SK-N-SH treated with all-trans-retinoic acid at 6 μM for 48 hours (cell line): ENCODE measurements around the gene HIVEP3.

Experiments used
- ATAC-seq: fragments of 200-7000 bp; cut with Tn5 transposase; 3 replicates; pipeline ENCODE4 v1.9.1; 2020; ENCODE audit warnings: mild to moderate bottlenecking, moderate library complexity
- ARNTL ChIP-seq: fragments of 450-650 bp; formaldehyde crosslinking; IDR thresholded peaks from 2 replicates; pipeline ENCODE4 v1.5.0; 2020; ENCODE audit warnings: low read depth, mild to moderate bottlenecking, moderate library complexity, borderline replicate concordance
- BACH2 ChIP-seq: fragments of 250-450 bp; sonication (Bioruptor Pico); IDR thresholded peaks from 2 replicates; pipeline ENCODE4 v1.9.0; 2021; ENCODE audit warnings: mild to moderate bottlenecking, borderline replicate concordance
- CSDC2 ChIP-seq: fragments of 250-450 bp; sonication (Bioruptor Pico); IDR thresholded peaks from 2 replicates; pipeline ENCODE4 v1.5.0; 2020; ENCODE audit warnings: mild to moderate bottlenecking, moderate library complexity
- ESRRG ChIP-seq: fragments of 250-450 bp; sonication (Bioruptor Pico); IDR thresholded peaks from 2 replicates; pipeline ENCODE4 v1.6.1; 2021; ENCODE audit warnings: mild to moderate bottlenecking
- GLIS3 ChIP-seq: fragments of 250-450 bp; sonication (Bioruptor Pico); IDR thresholded peaks from 2 replicates; pipeline ENCODE4 v1.5.0; 2020; ENCODE audit warnings: mild to moderate bottlenecking, moderate library complexity
- ISL1 ChIP-seq: fragments of 250-450 bp; sonication (Bioruptor Pico); IDR thresholded peaks from 2 replicates; pipeline ENCODE4 v2.1.2; 2022; ENCODE audit warnings: mild to moderate bottlenecking, moderate library complexity
- OSR1 ChIP-seq: fragments of 250-450 bp; sonication (Bioruptor Pico); IDR thresholded peaks from 2 replicates; pipeline ENCODE4 v1.8.0; 2022; ENCODE audit warnings: moderate library complexity, mild to moderate bottlenecking, inconsistent platforms
- PPARA ChIP-seq: fragments of 250-450 bp; sonication (Bioruptor Pico); IDR thresholded peaks from 2 replicates; pipeline ENCODE4 v1.5.0; 2020; ENCODE audit warnings: mild to moderate bottlenecking, borderline replicate concordance
- RARB ChIP-seq: fragments of 250-450 bp; sonication (Bioruptor Pico); IDR thresholded peaks from 2 replicates; pipeline ENCODE4 v1.8.0; 2021; ENCODE audit warnings: mild to moderate bottlenecking, moderate library complexity
- SNAI2 ChIP-seq: fragments of 250-450 bp; sonication (Bioruptor Pico); IDR thresholded peaks from 2 replicates; pipeline ENCODE4 v1.5.0; 2020; ENCODE audit warnings: mild to moderate bottlenecking, moderate library complexity
- TCF4 ChIP-seq: fragments of 250-450 bp; sonication (Bioruptor Pico); IDR thresholded peaks from 2 replicates; pipeline ENCODE4 v1.8.0; 2021; ENCODE audit warnings: mild to moderate bottlenecking, moderate library complexity, borderline replicate concordance
- TOX ChIP-seq: fragments of 250-450 bp; sonication (Bioruptor Pico); IDR thresholded peaks from 2 replicates; pipeline ENCODE4 v1.8.0; 2021; ENCODE audit warnings: mild to moderate bottlenecking, moderate library complexity, borderline replicate concordance
- ZC3H10 ChIP-seq: fragments of 250-450 bp; sonication (Bioruptor Pico); IDR thresholded peaks from 2 replicates; pipeline ENCODE4 v1.5.1; 2021; ENCODE audit warnings: mild to moderate bottlenecking, moderate library complexity
- ZFP3 ChIP-seq: fragments of 250-450 bp; sonication (Bioruptor Pico); IDR thresholded peaks from 2 replicates; pipeline ENCODE4 v1.5.0; 2020; ENCODE audit warnings: mild to moderate bottlenecking, moderate library complexity
- ZFP30 ChIP-seq: fragments of 450-650 bp; formaldehyde crosslinking; IDR thresholded peaks from 2 replicates; pipeline ENCODE4 v1.5.0; 2022; ENCODE audit warnings: mild to moderate bottlenecking, moderate library complexity
- ZNF8 ChIP-seq: fragments of 450-650 bp; formaldehyde crosslinking; IDR thresholded peaks from 2 replicates; pipeline ENCODE4 v1.5.0; 2020; ENCODE audit warnings: mild to moderate bottlenecking, moderate library complexity
- TF ChIP-seq, protein P1 (sequence below): fragments of 250-450 bp; sonication (Bioruptor Pico); IDR thresholded peaks from 2 replicates; pipeline ENCODE4 v1.8.0; 2021; ENCODE audit warnings: low read depth, mild to moderate bottlenecking, moderate library complexity, borderline replicate concordance
- TF ChIP-seq, protein P2 (sequence below): fragments of 250-450 bp; sonication (Bioruptor Pico); IDR thresholded peaks from 2 replicates; pipeline ENCODE4 v1.5.0; 2020; ENCODE audit warnings: mild to moderate bottlenecking, moderate library complexity
- TF ChIP-seq, protein P3 (sequence below): fragments of 250-450 bp; sonication (Bioruptor Pico); IDR thresholded peaks from 2 replicates; pipeline ENCODE4 v1.5.1; 2020; ENCODE audit warnings: low read depth, mild to moderate bottlenecking, moderate library complexity
- TF ChIP-seq, protein P4 (sequence below): fragments of 250-450 bp; sonication (Bioruptor Pico); IDR thresholded peaks from 2 replicates; pipeline ENCODE4 v1.5.1; 2021; ENCODE audit warnings: mild to moderate bottlenecking, moderate library complexity
- TF ChIP-seq, protein P5 (sequence below): fragments of 250-450 bp; sonication (Bioruptor Pico); IDR thresholded peaks from 2 replicates; pipeline ENCODE4 v1.8.0; 2020; ENCODE audit warnings: mild to moderate bottlenecking, moderate library complexity, borderline replicate concordance

HIVEP3 gene

DNA sequence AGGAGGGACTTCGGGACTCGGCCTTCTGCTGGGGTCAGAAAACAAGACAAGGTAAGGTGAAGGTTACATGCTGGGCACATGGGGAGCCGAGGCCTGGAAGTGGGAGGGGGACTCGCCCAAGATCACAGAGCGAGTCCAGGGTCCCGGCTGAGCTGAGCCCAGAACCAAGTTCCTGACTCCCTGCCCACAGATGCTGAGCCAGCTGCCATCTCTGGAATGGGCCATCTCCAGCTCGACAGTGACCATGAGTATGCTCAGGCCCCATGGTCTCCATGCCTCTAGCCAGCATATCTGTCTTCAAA lies 407.5 kb downstream of the HIVEP3 start:
- no peak for TF ChIP-seq TOX (CRISPR knock-in tag)
- TF ChIP-seq ZC3H10 = no peak
- no peak for TF ChIP-seq ESRRG (CRISPR knock-in tag)
- no peak for TF ChIP-seq CSDC2
- TF ChIP-seq, protein P1, sequence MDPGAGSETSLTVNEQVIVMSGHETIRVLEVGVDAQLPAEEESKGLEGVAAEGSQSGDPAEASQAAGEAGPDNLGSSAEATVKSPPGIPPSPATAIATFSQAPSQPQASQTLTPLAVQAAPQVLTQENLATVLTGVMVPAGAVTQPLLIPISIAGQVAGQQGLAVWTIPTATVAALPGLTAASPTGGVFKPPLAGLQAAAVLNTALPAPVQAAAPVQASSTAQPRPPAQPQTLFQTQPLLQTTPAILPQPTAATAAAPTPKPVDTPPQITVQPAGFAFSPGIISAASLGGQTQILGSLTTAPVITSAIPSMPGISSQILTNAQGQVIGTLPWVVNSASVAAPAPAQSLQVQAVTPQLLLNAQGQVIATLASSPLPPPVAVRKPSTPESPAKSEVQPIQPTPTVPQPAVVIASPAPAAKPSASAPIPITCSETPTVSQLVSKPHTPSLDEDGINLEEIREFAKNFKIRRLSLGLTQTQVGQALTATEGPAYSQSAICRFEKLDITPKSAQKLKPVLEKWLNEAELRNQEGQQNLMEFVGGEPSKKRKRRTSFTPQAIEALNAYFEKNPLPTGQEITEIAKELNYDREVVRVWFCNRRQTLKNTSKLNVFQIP (CRISPR knock-in tag) = no peak
- no peak for TF ChIP-seq ZNF8
- TF ChIP-seq, protein P2, sequence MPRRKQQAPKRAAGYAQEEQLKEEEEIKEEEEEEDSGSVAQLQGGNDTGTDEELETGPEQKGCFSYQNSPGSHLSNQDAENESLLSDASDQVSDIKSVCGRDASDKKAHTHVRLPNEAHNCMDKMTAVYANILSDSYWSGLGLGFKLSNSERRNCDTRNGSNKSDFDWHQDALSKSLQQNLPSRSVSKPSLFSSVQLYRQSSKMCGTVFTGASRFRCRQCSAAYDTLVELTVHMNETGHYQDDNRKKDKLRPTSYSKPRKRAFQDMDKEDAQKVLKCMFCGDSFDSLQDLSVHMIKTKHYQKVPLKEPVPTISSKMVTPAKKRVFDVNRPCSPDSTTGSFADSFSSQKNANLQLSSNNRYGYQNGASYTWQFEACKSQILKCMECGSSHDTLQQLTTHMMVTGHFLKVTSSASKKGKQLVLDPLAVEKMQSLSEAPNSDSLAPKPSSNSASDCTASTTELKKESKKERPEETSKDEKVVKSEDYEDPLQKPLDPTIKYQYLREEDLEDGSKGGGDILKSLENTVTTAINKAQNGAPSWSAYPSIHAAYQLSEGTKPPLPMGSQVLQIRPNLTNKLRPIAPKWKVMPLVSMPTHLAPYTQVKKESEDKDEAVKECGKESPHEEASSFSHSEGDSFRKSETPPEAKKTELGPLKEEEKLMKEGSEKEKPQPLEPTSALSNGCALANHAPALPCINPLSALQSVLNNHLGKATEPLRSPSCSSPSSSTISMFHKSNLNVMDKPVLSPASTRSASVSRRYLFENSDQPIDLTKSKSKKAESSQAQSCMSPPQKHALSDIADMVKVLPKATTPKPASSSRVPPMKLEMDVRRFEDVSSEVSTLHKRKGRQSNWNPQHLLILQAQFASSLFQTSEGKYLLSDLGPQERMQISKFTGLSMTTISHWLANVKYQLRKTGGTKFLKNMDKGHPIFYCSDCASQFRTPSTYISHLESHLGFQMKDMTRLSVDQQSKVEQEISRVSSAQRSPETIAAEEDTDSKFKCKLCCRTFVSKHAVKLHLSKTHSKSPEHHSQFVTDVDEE (CRISPR knock-in tag) = no peak
- TF ChIP-seq PPARA (CRISPR knock-in tag) = no peak
- TF ChIP-seq, protein P3, sequence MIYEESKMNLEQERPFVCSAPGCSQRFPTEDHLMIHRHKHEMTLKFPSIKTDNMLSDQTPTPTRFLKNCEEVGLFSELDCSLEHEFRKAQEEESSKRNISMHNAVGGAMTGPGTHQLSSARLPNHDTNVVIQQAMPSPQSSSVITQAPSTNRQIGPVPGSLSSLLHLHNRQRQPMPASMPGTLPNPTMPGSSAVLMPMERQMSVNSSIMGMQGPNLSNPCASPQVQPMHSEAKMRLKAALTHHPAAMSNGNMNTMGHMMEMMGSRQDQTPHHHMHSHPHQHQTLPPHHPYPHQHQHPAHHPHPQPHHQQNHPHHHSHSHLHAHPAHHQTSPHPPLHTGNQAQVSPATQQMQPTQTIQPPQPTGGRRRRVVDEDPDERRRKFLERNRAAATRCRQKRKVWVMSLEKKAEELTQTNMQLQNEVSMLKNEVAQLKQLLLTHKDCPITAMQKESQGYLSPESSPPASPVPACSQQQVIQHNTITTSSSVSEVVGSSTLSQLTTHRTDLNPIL (CRISPR knock-in tag) = no peak
- TF ChIP-seq BACH2 (CRISPR knock-in tag) = no peak
- TF ChIP-seq ARNTL (CRISPR knock-in tag) = no peak
- TF ChIP-seq, protein P4, sequence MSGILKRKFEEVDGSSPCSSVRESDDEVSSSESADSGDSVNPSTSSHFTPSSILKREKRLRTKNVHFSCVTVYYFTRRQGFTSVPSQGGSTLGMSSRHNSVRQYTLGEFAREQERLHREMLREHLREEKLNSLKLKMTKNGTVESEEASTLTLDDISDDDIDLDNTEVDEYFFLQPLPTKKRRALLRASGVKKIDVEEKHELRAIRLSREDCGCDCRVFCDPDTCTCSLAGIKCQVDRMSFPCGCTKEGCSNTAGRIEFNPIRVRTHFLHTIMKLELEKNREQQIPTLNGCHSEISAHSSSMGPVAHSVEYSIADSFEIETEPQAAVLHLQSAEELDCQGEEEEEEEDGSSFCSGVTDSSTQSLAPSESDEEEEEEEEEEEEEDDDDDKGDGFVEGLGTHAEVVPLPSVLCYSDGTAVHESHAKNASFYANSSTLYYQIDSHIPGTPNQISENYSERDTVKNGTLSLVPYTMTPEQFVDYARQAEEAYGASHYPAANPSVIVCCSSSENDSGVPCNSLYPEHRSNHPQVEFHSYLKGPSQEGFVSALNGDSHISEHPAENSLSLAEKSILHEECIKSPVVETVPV (CRISPR knock-in tag) = no peak
- no peak for TF ChIP-seq ISL1 (CRISPR knock-in tag)
- TF ChIP-seq SNAI2 (CRISPR knock-in tag) = no peak
- TF ChIP-seq RARB (CRISPR knock-in tag) = no peak
- TF ChIP-seq ZFP3 (CRISPR knock-in tag) = no peak
- no peak for TF ChIP-seq ZFP30
- no peak for TF ChIP-seq GLIS3
- TF ChIP-seq, all 23 proteins: peak for 0
- no peak for ATAC-seq

DNA sequence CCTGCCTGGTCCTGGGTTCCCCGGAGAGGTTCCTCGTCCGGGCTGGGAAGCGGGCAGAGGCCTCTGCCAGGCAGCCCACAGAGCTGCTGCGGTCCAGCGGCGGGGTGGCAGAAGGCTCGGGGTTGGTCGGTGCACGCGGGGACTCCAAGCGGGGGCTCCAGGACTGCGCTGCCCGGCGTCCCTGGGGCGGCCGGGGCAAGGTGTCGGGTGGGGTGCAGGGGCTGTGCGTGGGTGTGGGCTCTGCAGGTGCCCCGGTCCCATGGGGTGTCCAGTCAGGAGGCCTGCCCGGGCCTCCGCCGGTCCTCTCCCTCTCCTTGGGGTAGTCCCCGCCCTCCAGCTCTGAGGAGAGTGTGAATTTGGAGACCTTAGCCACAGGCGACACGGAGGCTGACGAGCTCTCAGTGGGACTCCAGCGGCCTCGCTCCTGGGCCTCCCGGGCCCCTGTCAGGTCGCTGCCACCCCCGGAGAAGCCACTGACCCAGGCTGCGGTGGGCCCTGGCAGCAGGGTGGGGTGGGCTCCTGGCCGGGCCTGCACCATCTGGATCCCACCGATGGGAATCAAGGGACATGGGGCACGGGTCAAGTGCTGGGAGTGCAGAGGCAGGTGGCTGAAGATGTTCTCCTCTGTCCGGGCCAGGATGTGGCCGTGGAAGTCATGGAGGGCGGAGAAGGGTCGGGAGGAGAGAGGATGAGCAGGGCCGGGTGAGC lies 408.0 kb downstream of the HIVEP3 start:
- ATAC-seq = no peak
- no peak for TF ChIP-seq RARB (CRISPR knock-in tag)
- no peak for TF ChIP-seq CSDC2
- no peak for TF ChIP-seq SNAI2 (CRISPR knock-in tag)
- TF ChIP-seq, protein P5, sequence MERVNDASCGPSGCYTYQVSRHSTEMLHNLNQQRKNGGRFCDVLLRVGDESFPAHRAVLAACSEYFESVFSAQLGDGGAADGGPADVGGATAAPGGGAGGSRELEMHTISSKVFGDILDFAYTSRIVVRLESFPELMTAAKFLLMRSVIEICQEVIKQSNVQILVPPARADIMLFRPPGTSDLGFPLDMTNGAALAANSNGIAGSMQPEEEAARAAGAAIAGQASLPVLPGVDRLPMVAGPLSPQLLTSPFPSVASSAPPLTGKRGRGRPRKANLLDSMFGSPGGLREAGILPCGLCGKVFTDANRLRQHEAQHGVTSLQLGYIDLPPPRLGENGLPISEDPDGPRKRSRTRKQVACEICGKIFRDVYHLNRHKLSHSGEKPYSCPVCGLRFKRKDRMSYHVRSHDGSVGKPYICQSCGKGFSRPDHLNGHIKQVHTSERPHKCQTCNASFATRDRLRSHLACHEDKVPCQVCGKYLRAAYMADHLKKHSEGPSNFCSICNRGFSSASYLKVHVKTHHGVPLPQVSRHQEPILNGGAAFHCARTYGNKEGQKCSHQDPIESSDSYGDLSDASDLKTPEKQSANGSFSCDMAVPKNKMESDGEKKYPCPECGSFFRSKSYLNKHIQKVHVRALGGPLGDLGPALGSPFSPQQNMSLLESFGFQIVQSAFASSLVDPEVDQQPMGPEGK (CRISPR knock-in tag) = no peak
- no peak for TF ChIP-seq OSR1 (CRISPR knock-in tag)
- TF ChIP-seq, protein P2 (CRISPR knock-in tag) = no peak
- no peak for TF ChIP-seq ZFP3 (CRISPR knock-in tag)
- no peak for TF ChIP-seq ESRRG (CRISPR knock-in tag)
- TF ChIP-seq, protein P3 (CRISPR knock-in tag) = no peak
- no peak for TF ChIP-seq ZC3H10
- TF ChIP-seq TCF4 (CRISPR knock-in tag) = no peak
- no peak for TF ChIP-seq ZNF8
- no peak for TF ChIP-seq BACH2 (CRISPR knock-in tag)
